WERI-Rb-1 (cell line): ENCODE measurements around the gene STAT3.
"Not testable (repeated sequence)": the region's sequence is repeated elsewhere in the genome, so short reads cannot be mapped to it uniquely, and the experiment has no call there.

Experiments
- DNase-seq: peaks from one replicate; pipeline ENCODE4 v3.0.0-alpha.2; 2020
- H3K27ac ChIP-seq: fragments of 250-450 bp; sonication (Bioruptor Pico); 2 replicates; pipeline ENCODE4 v1.5.1; 2020; ENCODE audit warnings: mild to moderate bottlenecking, moderate library complexity
- H3K27me3 ChIP-seq: fragments of 250-450 bp; sonication (Bioruptor Pico); 2 replicates; pipeline ENCODE4 v1.5.1; 2021; ENCODE audit warnings: mild to moderate bottlenecking, low read depth, moderate library complexity; ENCODE audit not compliant: insufficient read depth, severe bottlenecking
- H3K36me3 ChIP-seq: fragments of 250-450 bp; sonication (Bioruptor Pico); 2 replicates; pipeline ENCODE4 v1.5.1; 2020; ENCODE audit warnings: mild to moderate bottlenecking, moderate library complexity
- H3K4me3 ChIP-seq: 2 replicates; pipeline ENCODE4 v1.5.1; 2011; ENCODE audit warnings: low read depth, mild to moderate bottlenecking, control low read depth, low read length
- H3K9me3 ChIP-seq: fragments of 250-450 bp; sonication (Bioruptor Pico); 2 replicates; pipeline ENCODE4 v1.5.1; 2021; ENCODE audit warnings: mild to moderate bottlenecking, moderate library complexity; ENCODE audit not compliant: severe bottlenecking
- TF ChIP-seq, protein P1 (sequence below): IDR thresholded peaks from 2 replicates; pipeline ENCODE4 v1.5.1; 2011; ENCODE audit warnings: low read depth, mild to moderate bottlenecking, control low read depth, inconsistent platforms, low read length

The STAT3 gene

DNA sequence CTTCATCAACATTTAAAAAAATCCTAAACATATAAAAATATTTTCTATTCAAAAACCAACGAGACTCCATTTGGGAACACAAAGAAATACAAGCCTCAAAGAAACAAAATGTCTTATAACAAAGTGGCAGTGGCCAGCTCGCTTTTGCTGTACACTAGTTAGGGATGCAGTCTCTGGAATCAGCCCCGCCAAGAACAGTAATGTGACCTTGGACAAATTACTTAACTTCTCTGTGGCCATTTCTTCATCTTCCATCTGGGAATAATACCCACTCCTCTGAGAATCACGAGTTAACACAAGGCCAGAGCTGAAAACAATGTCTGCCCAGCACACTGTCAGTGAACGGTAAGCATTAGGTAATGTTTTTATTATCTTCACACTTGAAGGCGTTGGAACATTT is 117.6 kb downstream of the STAT3 start:
- H3K27ac ChIP-seq: no peak overlapping the region
- no peak for DNase-seq
- no peaks in the 10 kb centered on the region for H3K27me3 ChIP-seq
- TF ChIP-seq, protein P1, sequence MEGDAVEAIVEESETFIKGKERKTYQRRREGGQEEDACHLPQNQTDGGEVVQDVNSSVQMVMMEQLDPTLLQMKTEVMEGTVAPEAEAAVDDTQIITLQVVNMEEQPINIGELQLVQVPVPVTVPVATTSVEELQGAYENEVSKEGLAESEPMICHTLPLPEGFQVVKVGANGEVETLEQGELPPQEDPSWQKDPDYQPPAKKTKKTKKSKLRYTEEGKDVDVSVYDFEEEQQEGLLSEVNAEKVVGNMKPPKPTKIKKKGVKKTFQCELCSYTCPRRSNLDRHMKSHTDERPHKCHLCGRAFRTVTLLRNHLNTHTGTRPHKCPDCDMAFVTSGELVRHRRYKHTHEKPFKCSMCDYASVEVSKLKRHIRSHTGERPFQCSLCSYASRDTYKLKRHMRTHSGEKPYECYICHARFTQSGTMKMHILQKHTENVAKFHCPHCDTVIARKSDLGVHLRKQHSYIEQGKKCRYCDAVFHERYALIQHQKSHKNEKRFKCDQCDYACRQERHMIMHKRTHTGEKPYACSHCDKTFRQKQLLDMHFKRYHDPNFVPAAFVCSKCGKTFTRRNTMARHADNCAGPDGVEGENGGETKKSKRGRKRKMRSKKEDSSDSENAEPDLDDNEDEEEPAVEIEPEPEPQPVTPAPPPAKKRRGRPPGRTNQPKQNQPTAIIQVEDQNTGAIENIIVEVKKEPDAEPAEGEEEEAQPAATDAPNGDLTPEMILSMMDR: no peak
- H3K36me3 ChIP-seq: no peaks in the 10 kb centered on the region
- H3K4me3 ChIP-seq: no peak overlapping the region
- no peaks in the 10 kb centered on the region for H3K9me3 ChIP-seq

GRCh38 chr17:42270170-42270535 is 118.1 kb downstream of the STAT3 start:
- no peak overlapping the region for H3K4me3 ChIP-seq
- TF ChIP-seq, protein P1: no peak
- no peaks in the 10 kb centered on the region for H3K9me3 ChIP-seq
- H3K36me3 ChIP-seq: no peaks in the 10 kb centered on the region
- no peak overlapping the region for H3K27ac ChIP-seq
- no peaks in the 10 kb centered on the region for H3K27me3 ChIP-seq
- DNase-seq: no peak

DNA sequence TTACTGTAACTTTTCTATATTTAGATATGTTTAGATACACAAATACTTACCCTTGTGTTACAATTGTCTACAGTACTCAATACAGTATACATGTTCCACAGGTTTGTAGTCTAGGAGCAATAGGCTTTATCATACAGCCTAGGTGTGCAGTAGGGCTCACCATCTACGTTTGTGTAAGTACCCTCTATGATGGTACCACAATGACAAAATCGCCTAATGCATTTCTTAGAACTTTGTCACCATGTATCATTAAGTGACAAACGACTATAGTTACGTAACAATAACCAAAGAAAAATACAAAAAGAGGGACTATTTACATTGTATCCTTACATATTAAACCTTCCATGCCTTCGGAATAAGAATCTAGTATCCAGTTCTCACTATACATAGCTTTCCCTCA is 120.0 kb downstream of the STAT3 start:
- no peak overlapping the region for H3K27ac ChIP-seq
- no peaks in the 10 kb centered on the region for H3K9me3 ChIP-seq
- H3K4me3 ChIP-seq: no peak overlapping the region
- H3K27me3 ChIP-seq: no peaks in the 10 kb centered on the region
- DNase-seq: no peak
- TF ChIP-seq, protein P1: no peak
- no peaks in the 10 kb centered on the region for H3K36me3 ChIP-seq

DNA sequence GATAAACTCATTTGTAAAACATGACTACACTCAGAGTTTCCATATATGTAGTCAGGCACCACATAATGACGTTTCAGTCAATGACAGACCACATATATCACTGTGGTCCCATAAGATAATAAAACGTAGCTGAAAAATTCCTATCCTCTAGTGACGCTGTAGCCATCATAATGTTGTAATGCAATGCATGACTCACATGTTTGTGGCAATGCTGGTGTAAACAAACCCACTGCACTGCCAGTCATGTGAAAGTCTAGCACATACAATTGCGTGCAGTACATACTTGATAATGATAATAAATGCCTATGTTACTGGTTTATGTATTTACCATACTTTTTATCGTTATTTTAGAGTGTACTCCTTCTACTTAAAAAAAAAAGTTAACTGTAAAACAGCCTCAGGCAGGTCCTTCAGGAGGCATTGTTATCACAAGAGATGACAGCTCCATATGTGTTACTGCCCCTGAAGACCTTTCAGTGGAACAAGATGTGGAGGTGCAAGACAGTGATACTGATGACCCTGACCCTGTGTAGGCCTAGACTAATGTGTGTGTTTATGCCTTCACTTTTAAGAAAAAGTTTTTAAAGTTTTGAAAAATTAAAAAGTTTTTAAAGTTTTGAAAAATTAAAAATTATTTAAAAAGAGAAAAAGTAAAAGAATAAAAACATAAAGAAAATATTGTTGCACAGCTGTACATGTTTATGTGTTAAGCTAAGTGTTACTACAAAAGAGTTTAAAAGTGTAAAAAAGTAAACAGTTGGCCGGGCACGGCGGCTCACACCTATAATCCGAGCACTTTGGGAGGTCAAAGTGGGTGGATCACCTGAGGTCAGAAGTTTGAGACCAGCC is 121.1 kb downstream of the STAT3 start:
- TF ChIP-seq, protein P1: no peak
- H3K27me3 ChIP-seq: no peaks in the 10 kb centered on the region
- no peak overlapping the region for H3K27ac ChIP-seq
- H3K9me3 ChIP-seq: no peaks in the 10 kb centered on the region
- no peak overlapping the region for H3K4me3 ChIP-seq
- no peak for DNase-seq
- H3K36me3 ChIP-seq: no peaks in the 10 kb centered on the region

DNA sequence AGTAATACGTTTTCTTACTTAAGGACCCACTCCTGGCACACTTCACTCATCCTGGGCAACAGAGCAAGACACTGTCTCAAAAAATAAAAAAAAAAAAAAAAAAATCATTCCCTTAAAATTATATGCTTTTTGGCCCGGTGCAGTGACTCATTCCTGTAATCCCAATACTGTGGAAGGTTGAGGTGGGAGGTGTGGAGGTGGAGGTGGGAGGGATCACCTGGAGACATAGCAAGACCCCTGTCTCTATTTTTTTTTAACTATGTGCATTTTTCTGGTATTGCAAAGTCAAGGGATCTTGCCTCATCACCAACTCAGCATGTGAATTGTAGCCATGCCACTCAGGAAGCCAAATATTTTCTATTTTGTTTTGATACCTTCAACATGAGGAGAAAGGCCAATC is 121.8 kb downstream of the STAT3 start:
- TF ChIP-seq, protein P1: no peak
- Histone ChIP-seq H3K9me3 (no peaks in the 10 kb centered on the region), H3K36me3 (no peaks in the 10 kb centered on the region), H3K4me3 (no peak overlapping the region), H3K27me3 (no peaks in the 10 kb centered on the region), H3K27ac (no peak overlapping the region)
- DNase-seq: no peak

- H3K27ac ChIP-seq, H3K4me3 ChIP-seq, H3K9me3 ChIP-seq, DNase-seq, H3K27me3 ChIP-seq, H3K36me3 ChIP-seq: not testable (repeated sequence)
Observed at GRCh38 chr17:42264366-42264765, 123.9 kb downstream of the STAT3 start.
